ENCODE measurements around the gene SLC16A11.
"Not testable (repeated sequence)": the region's sequence is repeated elsewhere in the genome, so short reads cannot be mapped to it uniquely, and the experiment has no call there.

SLC16A11 gene, protein sequence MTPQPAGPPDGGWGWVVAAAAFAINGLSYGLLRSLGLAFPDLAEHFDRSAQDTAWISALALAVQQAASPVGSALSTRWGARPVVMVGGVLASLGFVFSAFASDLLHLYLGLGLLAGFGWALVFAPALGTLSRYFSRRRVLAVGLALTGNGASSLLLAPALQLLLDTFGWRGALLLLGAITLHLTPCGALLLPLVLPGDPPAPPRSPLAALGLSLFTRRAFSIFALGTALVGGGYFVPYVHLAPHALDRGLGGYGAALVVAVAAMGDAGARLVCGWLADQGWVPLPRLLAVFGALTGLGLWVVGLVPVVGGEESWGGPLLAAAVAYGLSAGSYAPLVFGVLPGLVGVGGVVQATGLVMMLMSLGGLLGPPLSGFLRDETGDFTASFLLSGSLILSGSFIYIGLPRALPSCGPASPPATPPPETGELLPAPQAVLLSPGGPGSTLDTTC

GRCh38 chr17:7043497-7044198 lies at the start of gene SLC16A11:
Gene SLC16A11, minus strand, starts transcription at chr17:7044092. Its CDS starts 579 bp downstream, at chr17:7043513.
- no peak for FAIRE-seq

DNA sequence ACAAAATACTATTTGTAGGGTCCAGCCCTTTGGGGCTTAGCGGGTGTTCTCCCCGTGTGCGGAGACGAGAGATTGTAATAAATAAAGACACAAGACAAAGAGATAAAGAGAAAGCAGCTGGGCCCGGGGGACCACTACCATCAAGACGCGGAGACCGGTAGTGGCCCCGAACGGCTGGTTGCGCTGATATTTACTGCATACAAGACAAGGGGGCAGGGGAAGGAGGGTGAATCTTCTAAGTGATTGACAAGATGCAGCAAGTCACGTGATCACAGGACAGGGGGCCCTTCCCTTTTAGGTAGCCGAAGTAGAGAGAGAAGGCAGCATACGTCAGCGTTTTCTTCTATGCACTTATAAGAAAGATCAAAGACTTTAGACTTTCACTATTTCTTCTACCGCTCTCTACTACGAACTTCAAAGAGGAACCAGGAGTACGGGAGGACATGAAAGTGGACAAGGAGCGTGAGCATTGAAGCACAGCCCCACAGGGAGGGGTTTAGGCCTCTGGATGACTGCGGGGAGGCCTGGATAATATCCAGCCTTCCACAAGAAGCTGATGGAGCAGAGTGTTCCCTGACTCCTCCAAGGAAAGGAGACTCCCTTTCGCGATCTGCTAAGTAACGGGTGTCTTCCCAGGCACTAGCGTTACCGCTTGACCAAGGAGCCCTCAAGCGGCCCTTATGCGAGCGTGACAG lies 47.6 kb upstream of the SLC16A11 start:
- not testable (repeated sequence) for FAIRE-seq

DNA sequence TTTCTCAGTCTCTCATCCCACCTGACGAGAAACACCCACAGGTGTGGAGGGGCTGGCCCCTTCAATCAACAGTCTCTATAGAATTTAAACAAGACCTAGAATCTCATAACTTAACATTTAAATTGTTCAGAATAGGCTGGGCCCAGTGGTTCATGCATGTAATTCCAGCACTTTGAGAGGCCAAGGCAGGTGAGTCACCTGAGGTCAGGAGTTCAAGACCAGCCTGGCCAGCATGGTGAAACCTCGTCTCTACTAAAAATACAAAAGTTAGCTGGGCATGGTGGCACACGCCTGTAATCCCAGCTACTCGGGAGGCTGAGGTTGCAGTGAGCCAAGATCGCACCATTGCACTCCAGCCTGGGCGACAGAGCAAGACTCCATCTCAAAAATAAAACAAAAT lies 45.7 kb upstream of the SLC16A11 start:
- not testable (repeated sequence) for FAIRE-seq

- not testable (repeated sequence) for FAIRE-seq
Observed at GRCh38 chr17:7088442-7088841, 44.5 kb upstream of the SLC16A11 start.

GRCh38 chr17:7084088-7084487 lies 40.2 kb upstream of the SLC16A11 start:
- FAIRE-seq = no peak

DNA sequence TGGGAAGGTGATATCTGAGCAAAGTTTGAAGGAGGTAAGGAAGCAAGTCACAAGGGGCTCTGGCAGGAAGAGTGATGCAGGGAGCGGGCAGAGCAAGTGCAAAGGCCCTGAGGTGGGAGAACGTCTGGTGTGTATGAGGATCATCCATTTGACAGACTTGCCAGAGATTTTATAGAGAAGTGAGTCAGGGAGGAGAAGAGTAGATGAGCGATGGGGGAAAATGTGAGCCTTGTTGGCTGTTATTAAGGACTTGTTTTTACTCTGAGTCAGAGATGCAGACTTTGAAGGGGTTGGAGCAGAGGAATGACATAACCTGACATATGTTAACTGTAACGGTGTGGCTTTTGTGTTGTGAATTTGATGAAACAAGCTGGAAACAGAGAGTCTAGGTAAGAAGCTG lies 39.7 kb upstream of the SLC16A11 start:
- no peak for FAIRE-seq

DNA sequence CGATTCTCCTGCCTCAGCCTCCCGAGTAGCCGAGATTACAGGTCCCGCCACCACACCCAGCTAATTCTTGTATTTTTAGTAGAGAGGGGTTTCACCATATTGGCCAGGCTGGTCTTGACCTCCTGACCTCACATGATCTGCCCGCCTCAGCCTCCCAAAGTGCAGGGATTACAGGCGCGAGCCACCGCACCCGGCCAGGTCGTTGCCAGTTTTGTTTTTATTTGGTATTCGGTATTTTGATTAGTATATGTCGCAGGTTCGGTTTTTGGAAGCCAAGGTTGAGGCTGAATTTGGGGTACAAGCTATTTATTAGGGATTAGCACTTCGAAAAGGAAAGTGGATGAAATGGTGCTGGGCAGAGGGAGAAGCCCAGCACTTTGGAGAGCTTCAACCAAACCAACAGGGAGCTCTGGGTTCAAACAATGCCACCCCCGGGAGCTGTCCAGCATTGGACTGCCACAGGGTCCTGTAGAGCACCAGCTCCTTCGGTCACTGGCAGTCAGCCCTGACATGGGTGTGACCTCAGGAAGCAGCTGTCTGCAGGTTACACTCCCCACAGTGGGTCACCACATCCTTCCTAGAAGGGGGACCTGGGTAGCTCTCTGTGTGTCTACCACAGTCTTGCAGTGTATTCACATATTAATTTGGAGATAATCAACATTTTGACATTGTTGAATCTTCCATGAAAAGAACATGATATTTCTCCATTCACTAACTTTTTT lies 37.6 kb upstream of the SLC16A11 start:
- no peak for FAIRE-seq

GRCh38 chr17:7080456-7081041 lies 36.7 kb upstream of the SLC16A11 start:
- FAIRE-seq = no peak

- FAIRE-seq = no peak
Observed at GRCh38 chr17:7079581-7080455, 35.9 kb upstream of the SLC16A11 start, which contains the start of gene CLEC10A. Gene CLEC10A, minus strand, starts transcription at chr17:7080251. Its CDS starts 1,439 bp downstream, at chr17:7078812.

DNA sequence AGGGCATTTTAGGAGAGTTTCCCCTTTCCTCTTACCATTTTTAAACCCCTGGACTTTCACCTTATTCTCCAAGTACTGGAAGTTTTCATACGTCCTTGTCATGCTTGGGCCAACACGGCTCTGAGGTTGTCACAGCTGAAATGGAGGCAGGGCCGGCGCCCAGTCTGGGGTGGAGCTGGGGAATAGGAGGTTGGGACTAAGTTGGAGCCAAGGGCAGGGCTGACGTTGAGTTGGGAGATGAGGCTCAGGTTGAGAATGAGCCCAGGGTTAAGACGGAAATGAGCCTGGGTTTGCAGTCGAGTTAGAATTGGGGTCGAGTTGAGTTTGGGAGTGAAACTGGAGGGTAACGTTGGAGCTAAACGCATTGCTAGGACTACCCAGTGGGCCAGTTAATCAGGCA lies 34.8 kb upstream of the SLC16A11 start:
- FAIRE-seq = no peak

GRCh38 chr17:7077911-7078546 lies 34.1 kb upstream of the SLC16A11 start:
- FAIRE-seq = no peak

- no peak for FAIRE-seq
Observed at GRCh38 chr17:7074931-7075330, 31.0 kb upstream of the SLC16A11 start.

- no peak for FAIRE-seq
Observed at GRCh38 chr17:7072406-7072805, 28.5 kb upstream of the SLC16A11 start.

GRCh38 chr17:7070712-7071111 lies 26.8 kb upstream of the SLC16A11 start:
- FAIRE-seq = no peak

- no peak for FAIRE-seq
Observed at GRCh38 chr17:7068268-7068667, 24.4 kb upstream of the SLC16A11 start.

GRCh38 chr17:7067198-7067597 lies 23.3 kb upstream of the SLC16A11 start:
- FAIRE-seq = no peak

- FAIRE-seq = no peak
Observed at GRCh38 chr17:7064261-7064660, 20.4 kb upstream of the SLC16A11 start.

GRCh38 chr17:7063518-7064094 lies 19.7 kb upstream of the SLC16A11 start:
- FAIRE-seq = no peak

- FAIRE-seq = no peak
Observed at GRCh38 chr17:7060165-7060891, 16.4 kb upstream of the SLC16A11 start.
